ENCODE data around the gene REG1B.

DNA sequence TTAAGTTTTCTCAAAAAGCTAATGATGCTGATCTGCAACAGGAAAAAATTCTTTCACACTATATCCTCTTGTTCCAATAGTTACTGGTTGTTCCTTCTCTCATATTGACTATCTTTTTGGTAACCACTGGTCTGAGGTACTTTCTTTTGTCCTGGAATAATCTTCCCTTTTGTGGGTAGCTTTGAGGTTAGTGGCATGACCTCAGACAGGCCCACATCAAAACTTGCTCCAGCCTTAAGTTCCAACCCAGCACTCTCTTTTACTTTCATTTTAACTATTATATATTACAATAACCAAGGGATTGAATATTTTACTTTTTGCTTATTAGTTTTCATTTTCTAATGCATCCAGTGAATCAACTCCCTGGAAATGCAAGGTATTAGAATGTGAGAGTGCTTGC, 42.0 kb upstream of the REG1B start:
- TF ChIP-seq POLR2A (IDR thresholded peaks at IDR 0.05): no peak
- TF ChIP-seq, protein P1, sequence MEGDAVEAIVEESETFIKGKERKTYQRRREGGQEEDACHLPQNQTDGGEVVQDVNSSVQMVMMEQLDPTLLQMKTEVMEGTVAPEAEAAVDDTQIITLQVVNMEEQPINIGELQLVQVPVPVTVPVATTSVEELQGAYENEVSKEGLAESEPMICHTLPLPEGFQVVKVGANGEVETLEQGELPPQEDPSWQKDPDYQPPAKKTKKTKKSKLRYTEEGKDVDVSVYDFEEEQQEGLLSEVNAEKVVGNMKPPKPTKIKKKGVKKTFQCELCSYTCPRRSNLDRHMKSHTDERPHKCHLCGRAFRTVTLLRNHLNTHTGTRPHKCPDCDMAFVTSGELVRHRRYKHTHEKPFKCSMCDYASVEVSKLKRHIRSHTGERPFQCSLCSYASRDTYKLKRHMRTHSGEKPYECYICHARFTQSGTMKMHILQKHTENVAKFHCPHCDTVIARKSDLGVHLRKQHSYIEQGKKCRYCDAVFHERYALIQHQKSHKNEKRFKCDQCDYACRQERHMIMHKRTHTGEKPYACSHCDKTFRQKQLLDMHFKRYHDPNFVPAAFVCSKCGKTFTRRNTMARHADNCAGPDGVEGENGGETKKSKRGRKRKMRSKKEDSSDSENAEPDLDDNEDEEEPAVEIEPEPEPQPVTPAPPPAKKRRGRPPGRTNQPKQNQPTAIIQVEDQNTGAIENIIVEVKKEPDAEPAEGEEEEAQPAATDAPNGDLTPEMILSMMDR (IDR thresholded peaks at IDR 0.05): no peak

Data from ovary (tissue), 3 donors.